BE2C (cell line): ENCODE results near the gene CCN6.

Experiments used
- DNase-seq: peaks from one replicate; pipeline ENCODE4 v3.0.0-alpha.2; 2020
- H3K27me3 ChIP-seq: fragments of 250-450 bp; sonication (Bioruptor Pico); 2 replicates; pipeline ENCODE4 v1.5.1; 2020; ENCODE audit warnings: mild to moderate bottlenecking
- H3K36me3 ChIP-seq: fragments of 250-450 bp; sonication (Bioruptor Pico); 2 replicates; pipeline ENCODE4 v1.5.1; 2020; ENCODE audit warnings: mild to moderate bottlenecking
- H3K4me1 ChIP-seq: fragments of 250-450 bp; sonication (Bioruptor Pico); 2 replicates; pipeline ENCODE4 v1.5.1; 2020
- H3K4me3 ChIP-seq: 2 replicates; pipeline ENCODE4 v1.5.1; 2011; ENCODE audit warnings: low read depth, low read length
- H3K9me3 ChIP-seq: fragments of 250-450 bp; sonication (Bioruptor Pico); 2 replicates; pipeline ENCODE4 v1.5.1; 2020
- TF ChIP-seq, protein P1 (sequence below): IDR thresholded peaks from 2 replicates; pipeline ENCODE4 v1.5.1; 2012; ENCODE audit warnings: mild to moderate bottlenecking, low read depth, low read length

Gene CCN6

DNA sequence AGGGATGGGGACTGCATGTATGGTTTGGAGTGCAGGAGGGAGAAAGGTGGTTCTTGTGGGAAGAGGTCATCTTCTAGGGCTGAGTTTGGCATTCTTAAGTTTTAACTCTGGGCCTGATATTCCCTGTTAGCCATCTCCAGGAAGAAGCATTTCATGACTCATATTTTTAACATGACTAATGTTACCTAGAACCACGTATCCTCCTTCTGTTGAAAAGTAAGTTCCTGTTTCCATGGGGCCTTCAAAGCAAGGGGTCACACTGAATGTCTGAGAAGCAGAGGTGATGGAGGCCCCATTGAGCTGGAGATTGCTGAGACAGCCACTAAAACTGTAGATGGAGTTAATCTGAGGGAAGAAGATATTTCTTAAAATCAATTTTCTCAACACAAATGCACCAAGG is 63.6 kb downstream of the CCN6 start:
- DNase-seq, result no peak
- TF ChIP-seq, protein P1, sequence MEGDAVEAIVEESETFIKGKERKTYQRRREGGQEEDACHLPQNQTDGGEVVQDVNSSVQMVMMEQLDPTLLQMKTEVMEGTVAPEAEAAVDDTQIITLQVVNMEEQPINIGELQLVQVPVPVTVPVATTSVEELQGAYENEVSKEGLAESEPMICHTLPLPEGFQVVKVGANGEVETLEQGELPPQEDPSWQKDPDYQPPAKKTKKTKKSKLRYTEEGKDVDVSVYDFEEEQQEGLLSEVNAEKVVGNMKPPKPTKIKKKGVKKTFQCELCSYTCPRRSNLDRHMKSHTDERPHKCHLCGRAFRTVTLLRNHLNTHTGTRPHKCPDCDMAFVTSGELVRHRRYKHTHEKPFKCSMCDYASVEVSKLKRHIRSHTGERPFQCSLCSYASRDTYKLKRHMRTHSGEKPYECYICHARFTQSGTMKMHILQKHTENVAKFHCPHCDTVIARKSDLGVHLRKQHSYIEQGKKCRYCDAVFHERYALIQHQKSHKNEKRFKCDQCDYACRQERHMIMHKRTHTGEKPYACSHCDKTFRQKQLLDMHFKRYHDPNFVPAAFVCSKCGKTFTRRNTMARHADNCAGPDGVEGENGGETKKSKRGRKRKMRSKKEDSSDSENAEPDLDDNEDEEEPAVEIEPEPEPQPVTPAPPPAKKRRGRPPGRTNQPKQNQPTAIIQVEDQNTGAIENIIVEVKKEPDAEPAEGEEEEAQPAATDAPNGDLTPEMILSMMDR, result no peak
- H3K9me3 ChIP-seq, result no peaks in the 10 kb centered on the region

DNA sequence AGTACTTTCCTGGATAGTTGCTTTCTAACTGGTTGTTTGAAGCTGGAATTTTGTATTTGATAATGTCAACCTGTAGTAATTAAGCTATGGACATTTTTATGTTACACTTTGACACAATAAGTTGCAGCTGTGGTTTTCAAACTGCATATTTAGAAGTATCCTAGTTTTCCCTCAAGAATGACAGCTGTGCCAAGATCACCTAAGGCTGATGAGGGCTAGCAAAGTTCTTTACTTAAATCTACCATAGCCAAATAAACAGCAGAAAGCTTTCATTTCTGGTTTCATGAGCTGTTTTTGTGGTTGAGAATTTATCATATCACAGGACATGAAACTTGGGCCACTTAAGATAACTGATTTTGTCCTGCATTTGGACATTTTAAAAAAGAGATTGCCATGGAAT is 64.1 kb downstream of the CCN6 start:
- DNase-seq, result no peak
- Histone ChIP-seq H3K4me1 (peaks cover 7% of the 10 kb centered on the region), H3K9me3 (no peaks in the 10 kb centered on the region), H3K36me3 (0 out of 2 replicates have a peak, but pooled peaks cover 4% of the 10 kb centered on the region), H3K27me3 (no peaks in the 10 kb centered on the region), H3K4me3 (no peak overlapping the region)
- TF ChIP-seq, protein P1, result no peak

More for the DNA sequence above, 63.6 kb downstream of the CCN6 start:
- Histone ChIP-seq H3K27me3 (no peaks in the 10 kb centered on the region), H3K4me3 (no peak overlapping the region), H3K36me3 (0 out of 2 replicates have a peak, but pooled peaks cover 4% of the 10 kb centered on the region), H3K4me1 (peaks cover 7% of the 10 kb centered on the region)
